ENCODE measurements around the gene LYAR. TPM values are rescaled to one million over a fixed set of nuclear protein-coding genes. Genes with fewer than 3 reads are reported as not detected.

LYAR gene
- total and polyA plus RNA-seq, 4 donors: 3.9 to 5.0 (median 4.6) TPM

GRCh38 chr4:4248029-4248884 is 41.7 kb downstream of the LYAR start, which contains the start of gene TMEM128:
TSS of gene TMEM128 (minus strand) at chr4:4248223. CDS start at chr4:4248202, 21 bp downstream.
- Histone ChIP-seq H3K4me1 (ENCODE audit: control insufficient read depth in 4 of 4, insufficient read depth in 4 of 4, low read length in 3 of 4) (peaks cover 6 to 22% (median 17%) of the 10 kb centered on the region in 4 donors), H3K9me3 (ENCODE audit: control insufficient read depth in 4 of 4, low read length in 3 of 4) (no peaks in the 10 kb centered on the region), H3K9ac (ENCODE audit: low read depth in 1 of 2, low read length in 2 of 2) (peak within 1 kb of the TSS; percentile 86 to 97), H3K27ac (ENCODE audit: low read depth in 1 of 2, low read length in 2 of 2) (peak within 1 kb of the TSS; percentile 77 to 90), H3K36me3 (ENCODE audit: control insufficient read depth in 4 of 4, insufficient read depth in 3 of 4, low read depth in 1 of 4, low read length in 3 of 4) (peaks cover 3 to 21% (median 15%) of the 10 kb centered on the region in 4 donors), H3K27me3 (ENCODE audit: control insufficient read depth in 4 of 4, insufficient read depth in 4 of 4, low read length in 3 of 4) (no peaks in the 10 kb centered on the region), H3K4me3 (ENCODE audit: low read depth in 1 of 3, low read length in 3 of 3) (peak within 1 kb of the TSS; percentile 80 to 86 (median 83))
- DNase-seq (ENCODE audit: low spot score): peak; percentile 95
- TF ChIP-seq YY1 (IDR thresholded peaks at IDR 0.05) (peak; percentile 98), EGR1 (IDR thresholded peaks at IDR 0.05; ENCODE audit: low read depth in 2 of 2) (peak in 1 of 2 donors; percentile 30), SP1 (IDR thresholded peaks at IDR 0.05) (peak; percentile 62), JUND (IDR thresholded peaks at IDR 0.05) (peak in 1 of 2 donors; percentile 58), RAD21 (IDR thresholded peaks at IDR 0.05) (peak in 1 of 2 donors; percentile 8), CTCF (IDR thresholded peaks at IDR 0.05; ENCODE audit: low read depth, low read length, missing input control) (peak; percentile 18), MAX (IDR thresholded peaks at IDR 0.05) (peak; percentile 61), REST (IDR thresholded peaks at IDR 0.05) (peak; percentile 76), ZBTB33 (IDR thresholded peaks at IDR 0.05) (peak; percentile 70), TAF1 (conservative IDR thresholded peaks at IDR 0.05) (peak; percentile 87), FOXA1 (IDR thresholded peaks at IDR 0.05) (no peak), HNF4G (IDR thresholded peaks at IDR 0.05) (no peak), FOXA2 (IDR thresholded peaks at IDR 0.05) (no peak), GABPA (IDR thresholded peaks at IDR 0.05 in 1 of 2, conservative IDR thresholded peaks at IDR 0.05 in 1 of 2) (peak; percentile 89 to 97), ATF3 (IDR thresholded peaks at IDR 0.05) (no peak), HNF4A (conservative IDR thresholded peaks at IDR 0.05) (peak in 1 of 2 donors; percentile 33), NR2F2 (IDR thresholded peaks at IDR 0.05) (peak; percentile 27), RXRA (IDR thresholded peaks at IDR 0.05) (peak; percentile 36 to 39)
- WGBS: under 1% methylated on average over 62 of the region's 62 CpGs

Measured in liver (tissue), 9 donors.